ENCODE measurements around the gene SURF6. TPM values are rescaled to one million over a fixed set of nuclear protein-coding genes. Genes with fewer than 3 reads are reported as not detected.

SURF6 gene
- total and polyA plus RNA-seq, 2 experiments from 2014 or later: 20.2 to 24.3 TPM

GRCh38 chr9:133351526-133351907, 15.5 kb upstream of the SURF6 start:
- Histone ChIP-seq H3K27me3 (no peaks in the 10 kb centered on the region), H3K79me2 (peaks cover 57% of the 10 kb centered on the region), H3K9me3 (ENCODE audit: low read depth) (no peaks in the 10 kb centered on the region), H3K27ac (no peak overlapping the region), H3K4me1 (ENCODE audit: insufficient read depth) (peaks cover 17% of the 10 kb centered on the region), H4K20me1 (ENCODE audit: insufficient read depth, poor library complexity, severe bottlenecking) (peaks cover 19% of the 10 kb centered on the region), H3K4me2 (no peak overlapping the region), H3K4me3 (no peak overlapping the region), H2AFZ (no peak overlapping the region), H3K9me2 (replicated peaks; ENCODE audit: insufficient read depth) (no peaks in the 10 kb centered on the region), H3K36me3 (replicated peaks; ENCODE audit: insufficient read depth, low read depth) (peaks cover 3% of the 10 kb centered on the region)
- WGBS (ENCODE audit: low lambda C conversion rate, missing lambda C conversion rate): 93% methylated on average over 3 of the region's 3 CpGs
- TF ChIP-seq CTCF (IDR thresholded peaks at IDR 0.05; ENCODE audit: poor library complexity) (no peak), EZH2 (IDR thresholded peaks at IDR 0.05; ENCODE audit: borderline replicate concordance) (no peak), EZH2phosphoT487 (IDR thresholded peaks at IDR 0.05; ENCODE audit: low read depth, severe bottlenecking, unreplicated experiment) (no peak)
- no peak for DNase-seq (ENCODE audit: low spot score)

- 89% methylated on average over 15 of the region's 15 CpGs for WGBS (ENCODE audit: low lambda C conversion rate, missing lambda C conversion rate)
- Histone ChIP-seq H3K27ac (peak overlapping the region; percentile 99), H3K9me2 (replicated peaks; ENCODE audit: insufficient read depth) (no peaks in the 10 kb centered on the region), H4K20me1 (ENCODE audit: insufficient read depth, poor library complexity, severe bottlenecking) (peaks cover 19% of the 10 kb centered on the region), H3K4me3 (no peak overlapping the region), H3K79me2 (peaks cover 60% of the 10 kb centered on the region), H3K27me3 (no peaks in the 10 kb centered on the region), H3K9me3 (ENCODE audit: low read depth) (no peaks in the 10 kb centered on the region), H3K4me1 (ENCODE audit: insufficient read depth) (peaks cover 11% of the 10 kb centered on the region), H2AFZ (no peak overlapping the region), H3K36me3 (replicated peaks; ENCODE audit: insufficient read depth, low read depth) (peaks cover 3% of the 10 kb centered on the region), H3K4me2 (peak overlapping the region; percentile 93)
- no peak for DNase-seq (ENCODE audit: low spot score)
- no peak for TF ChIP-seq CTCF (IDR thresholded peaks at IDR 0.05; ENCODE audit: poor library complexity)
- TF ChIP-seq EZH2phosphoT487 (IDR thresholded peaks at IDR 0.05; ENCODE audit: low read depth, severe bottlenecking, unreplicated experiment): no peak
- no peak for TF ChIP-seq EZH2 (IDR thresholded peaks at IDR 0.05; ENCODE audit: borderline replicate concordance)
Observed at GRCh38 chr9:133349965-133350616, 14.1 kb upstream of the SURF6 start.

GRCh38 chr9:133348718-133349573, 13.0 kb upstream of the SURF6 start:
- no peaks in the 10 kb centered on the region for H3K9me2 ChIP-seq (replicated peaks; ENCODE audit: insufficient read depth)
- H3K4me1 ChIP-seq (ENCODE audit: insufficient read depth): peaks cover 10% of the 10 kb centered on the region
- TF ChIP-seq EZH2 (IDR thresholded peaks at IDR 0.05; ENCODE audit: borderline replicate concordance) (no peak), EZH2phosphoT487 (IDR thresholded peaks at IDR 0.05; ENCODE audit: low read depth, severe bottlenecking, unreplicated experiment) (no peak), CTCF (IDR thresholded peaks at IDR 0.05; ENCODE audit: poor library complexity) (no peak)
- peak overlapping the region; percentile 99 for H3K27ac ChIP-seq
- no peaks in the 10 kb centered on the region for H3K9me3 ChIP-seq (ENCODE audit: low read depth)
- peak overlapping the region; percentile 93 for H3K4me2 ChIP-seq
- peaks cover 19% of the 10 kb centered on the region for H4K20me1 ChIP-seq (ENCODE audit: insufficient read depth, poor library complexity, severe bottlenecking)
- no peak overlapping the region for H2AFZ ChIP-seq
- peaks cover 51% of the 10 kb centered on the region for H3K79me2 ChIP-seq
- peak overlapping the region; percentile 86 for H3K4me3 ChIP-seq
- no peaks in the 10 kb centered on the region for H3K27me3 ChIP-seq
- WGBS (ENCODE audit: low lambda C conversion rate, missing lambda C conversion rate): 15% methylated on average over 24 of the region's 25 CpGs
- DNase-seq (ENCODE audit: low spot score): no peak
- H3K36me3 ChIP-seq (replicated peaks; ENCODE audit: insufficient read depth, low read depth): peaks cover 3% of the 10 kb centered on the region
